ENCODE results near the gene FAM120AOS.

Gene FAM120AOS

GRCh38 chr9:93461821-93462220, 8.4 kb upstream of the FAM120AOS start:
- Mint-ChIP-seq H3K9me3 (no peaks in the 10 kb centered on the region), H3K27me3 (no peaks in the 10 kb centered on the region), H3K4me1 (peaks cover 89% of the 10 kb centered on the region), H3K27ac (no peak overlapping the region), H3K4me3 (no peak overlapping the region), H3K36me3 (peaks cover 54% of the 10 kb centered on the region)
- CTCF ChIA-PET, result no interaction called here
- no peak for DNase-seq

DNA sequence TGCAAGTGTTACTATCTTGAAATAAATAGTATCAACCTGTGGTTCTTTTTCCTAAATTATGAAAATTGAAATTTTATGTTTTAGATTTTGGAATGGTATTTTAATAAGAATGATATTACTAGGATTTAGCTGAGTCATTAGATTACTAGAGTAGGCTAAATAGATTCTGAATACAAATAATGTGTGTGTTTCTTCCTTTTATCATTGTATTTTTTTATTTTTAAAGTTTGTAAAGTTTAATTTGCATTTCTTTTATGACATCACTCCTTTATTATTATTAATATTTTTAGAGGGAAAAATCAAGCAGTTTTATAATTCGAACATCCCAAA, 8.0 kb upstream of the FAM120AOS start:
- H3K27ac Mint-ChIP-seq, result no peak overlapping the region
- no peak for DNase-seq
- CTCF ChIA-PET, result no interaction called here
- peaks cover 89% of the 10 kb centered on the region for H3K4me1 Mint-ChIP-seq
- no peaks in the 10 kb centered on the region for H3K27me3 Mint-ChIP-seq
- peaks cover 55% of the 10 kb centered on the region for H3K36me3 Mint-ChIP-seq
- no peak overlapping the region for H3K4me3 Mint-ChIP-seq
- no peaks in the 10 kb centered on the region for H3K9me3 Mint-ChIP-seq

DNA sequence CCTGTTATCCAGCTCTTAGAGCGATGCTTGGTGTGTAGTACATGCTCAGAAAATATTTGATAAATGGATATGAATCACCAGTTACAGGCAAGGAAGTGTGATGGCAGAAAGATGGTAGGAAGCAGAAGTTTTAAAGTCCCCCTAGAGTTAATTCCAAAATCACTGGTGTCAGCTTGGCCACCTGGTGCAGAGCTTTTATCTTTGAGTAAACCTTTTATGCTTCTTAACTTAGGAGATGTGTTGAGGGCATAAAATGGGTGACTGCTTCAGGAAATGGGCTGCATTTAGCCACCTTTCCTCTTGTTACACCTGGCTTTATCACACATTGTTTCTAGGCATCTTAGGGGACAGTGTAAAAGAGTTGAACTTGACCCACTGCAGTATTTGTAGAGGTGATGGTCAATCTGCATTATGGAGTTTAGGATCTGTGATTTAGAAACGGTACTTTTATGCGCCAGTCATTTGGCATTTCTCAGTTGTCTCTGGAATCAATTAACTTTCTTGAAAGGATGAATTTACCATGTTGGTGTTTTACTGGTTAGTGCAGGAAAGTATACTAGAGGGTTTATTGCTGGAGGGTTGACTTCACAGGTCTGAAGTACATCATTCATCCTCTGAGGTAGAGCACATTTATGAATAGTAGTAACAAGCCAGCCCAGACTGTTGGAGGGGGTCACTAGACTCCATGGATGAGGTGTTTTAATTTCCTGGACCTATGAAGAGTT, 7.5 kb upstream of the FAM120AOS start:
- Mint-ChIP-seq H3K27me3 (no peaks in the 10 kb centered on the region), H3K27ac (peak overlapping the region; percentile 0), H3K4me1 (peaks cover 89% of the 10 kb centered on the region), H3K36me3 (peaks cover 57% of the 10 kb centered on the region), H3K9me3 (no peaks in the 10 kb centered on the region), H3K4me3 (no peak overlapping the region)
- DNase-seq, result no peak
- CTCF ChIA-PET, result no interaction called here

- Mint-ChIP-seq H3K9me3 (no peaks in the 10 kb centered on the region), H3K27me3 (no peaks in the 10 kb centered on the region), H3K4me1 (peaks cover 86% of the 10 kb centered on the region), H3K36me3 (peaks cover 53% of the 10 kb centered on the region), H3K4me3 (no peak overlapping the region), H3K27ac (no peak overlapping the region)
- CTCF ChIA-PET, result no interaction called here
- no peak for DNase-seq
These were observed 6.1 kb upstream of the FAM120AOS start for GRCh38 chr9:93459432-93459847.

GRCh38 chr9:93458712-93459111, 5.3 kb upstream of the FAM120AOS start:
- H3K4me3 Mint-ChIP-seq, result no peak overlapping the region
- no peak for DNase-seq
- peaks cover 86% of the 10 kb centered on the region for H3K4me1 Mint-ChIP-seq
- H3K27ac Mint-ChIP-seq, result no peak overlapping the region
- CTCF ChIA-PET, result no interaction called here
- H3K27me3 Mint-ChIP-seq, result no peaks in the 10 kb centered on the region
- H3K9me3 Mint-ChIP-seq, result no peaks in the 10 kb centered on the region
- peaks cover 53% of the 10 kb centered on the region for H3K36me3 Mint-ChIP-seq

GRCh38 chr9:93457006-93457405, 3.6 kb upstream of the FAM120AOS start:
- H3K27me3 Mint-ChIP-seq, result no peaks in the 10 kb centered on the region
- CTCF ChIA-PET, result no interaction called here
- H3K9me3 Mint-ChIP-seq, result no peaks in the 10 kb centered on the region
- peaks cover 54% of the 10 kb centered on the region for H3K36me3 Mint-ChIP-seq
- H3K27ac Mint-ChIP-seq, result no peak overlapping the region
- no peak overlapping the region for H3K4me3 Mint-ChIP-seq
- DNase-seq, result no peak
- peaks cover 72% of the 10 kb centered on the region for H3K4me1 Mint-ChIP-seq

GRCh38 chr9:93456504-93456903, 3.1 kb upstream of the FAM120AOS start:
- Mint-ChIP-seq H3K4me3 (no peak overlapping the region), H3K27me3 (no peaks in the 10 kb centered on the region), H3K36me3 (peaks cover 55% of the 10 kb centered on the region), H3K9me3 (no peaks in the 10 kb centered on the region), H3K4me1 (peaks cover 69% of the 10 kb centered on the region), H3K27ac (peak overlapping the region; percentile 75)
- CTCF ChIA-PET, result no interaction called here
- no peak for DNase-seq

DNA sequence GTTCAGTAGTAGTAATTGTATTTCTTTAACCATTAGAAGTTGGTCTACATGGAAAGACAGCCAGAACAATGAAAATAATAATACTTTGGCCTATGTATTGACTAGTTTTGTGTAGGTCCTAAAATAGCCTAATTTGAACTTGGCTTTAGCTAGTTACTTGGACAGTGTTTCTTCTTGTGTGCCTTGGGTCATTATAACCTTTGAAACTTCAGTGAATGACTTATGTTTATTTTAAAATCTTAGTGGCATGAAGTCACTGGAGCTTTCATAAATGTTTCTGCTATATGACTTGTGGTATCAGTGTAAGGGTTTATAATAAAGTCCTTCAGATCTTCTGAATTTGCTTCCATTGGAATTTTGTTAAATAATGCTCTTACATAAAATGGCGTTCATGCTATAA, 2.6 kb upstream of the FAM120AOS start:
- CTCF ChIA-PET, result no interaction called here
- peak overlapping the region; percentile 75 for H3K27ac Mint-ChIP-seq
- H3K9me3 Mint-ChIP-seq, result no peaks in the 10 kb centered on the region
- no peak for DNase-seq
- peaks cover 67% of the 10 kb centered on the region for H3K4me1 Mint-ChIP-seq
- peaks cover 53% of the 10 kb centered on the region for H3K36me3 Mint-ChIP-seq
- no peaks in the 10 kb centered on the region for H3K27me3 Mint-ChIP-seq
- no peak overlapping the region for H3K4me3 Mint-ChIP-seq

- no peak for DNase-seq
- H3K36me3 Mint-ChIP-seq, result peaks cover 42% of the 10 kb centered on the region
- CTCF ChIA-PET, result interaction anchor here (1.7 to 2.5 kb wide), 2 partner anchors 12 to 114 kb away, joined by 12 to 18 read pairs; no protein-coding TSS in a partner anchor
- no peaks in the 10 kb centered on the region for H3K27me3 Mint-ChIP-seq
- H3K27ac Mint-ChIP-seq, result peak overlapping the region; percentile 94
- peak overlapping the region; percentile 94 for H3K4me3 Mint-ChIP-seq
- peaks cover 56% of the 10 kb centered on the region for H3K4me1 Mint-ChIP-seq
- no peaks in the 10 kb centered on the region for H3K9me3 Mint-ChIP-seq
These were observed 703 bp downstream of the FAM120AOS start for GRCh38 chr9:93452710-93453046.

GRCh38 chr9:93451849-93452709, 1.3 kb downstream of the FAM120AOS start:
- H3K36me3 Mint-ChIP-seq, result peaks cover 45% of the 10 kb centered on the region
- no peaks in the 10 kb centered on the region for H3K9me3 Mint-ChIP-seq
- H3K27me3 Mint-ChIP-seq, result no peaks in the 10 kb centered on the region
- peak overlapping the region; percentile 94 for H3K4me3 Mint-ChIP-seq
- H3K27ac Mint-ChIP-seq, result peak overlapping the region; percentile 94
- peak; percentile 64 for DNase-seq
- peaks cover 56% of the 10 kb centered on the region for H3K4me1 Mint-ChIP-seq
- CTCF ChIA-PET, result interaction anchor here (2.5 kb wide), 1 partner anchor 115 kb away, joined by 12 read pairs; no protein-coding TSS in a partner anchor

DNA sequence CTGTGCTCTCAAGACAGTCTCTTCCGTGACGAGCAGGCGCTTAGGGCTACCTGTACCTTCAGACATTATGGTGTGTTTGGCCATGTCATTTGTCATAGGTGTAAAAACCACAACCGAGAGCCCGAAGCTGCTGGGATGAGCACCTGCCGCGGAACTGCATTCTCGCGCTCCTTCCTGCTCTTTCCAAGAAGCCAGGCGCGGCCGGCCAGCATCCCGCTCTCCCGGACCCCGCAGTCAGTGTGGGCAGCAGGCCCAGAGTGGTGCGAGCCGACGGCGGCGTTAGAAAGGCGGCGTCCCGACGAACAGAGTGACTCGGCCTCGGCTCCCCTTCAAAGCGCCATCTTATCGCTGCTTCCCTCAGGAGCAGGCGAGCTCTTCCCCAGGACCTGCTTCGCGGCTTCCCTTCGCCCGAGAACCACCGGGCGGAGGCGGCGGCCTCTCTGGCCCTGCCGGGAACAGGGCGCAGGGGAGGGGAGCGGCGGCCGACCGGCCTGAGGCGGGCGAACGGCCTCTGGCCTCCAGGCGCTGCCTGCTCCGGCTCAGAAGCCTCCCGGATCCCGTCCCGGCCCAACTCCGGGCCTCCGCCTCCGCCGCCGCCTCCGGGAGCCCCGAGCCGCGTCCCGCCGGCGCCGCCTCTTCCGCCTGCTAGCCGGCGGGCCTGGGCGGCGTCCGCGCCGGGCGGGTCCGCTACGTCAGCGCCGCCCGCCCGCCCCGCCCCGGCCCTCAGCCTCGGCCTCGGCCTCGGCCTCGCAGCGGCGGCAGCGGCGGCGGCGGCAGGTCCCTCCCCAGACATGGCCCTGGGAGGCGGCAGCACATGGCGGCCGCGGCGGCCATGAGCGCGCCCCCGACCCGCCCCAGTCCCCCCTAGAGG, 2.2 kb downstream of the FAM120AOS start, which contains the start of gene FAM120A:
Gene FAM120A, plus strand, starts transcription at position 741 of the 871 bp plus-strand sequence. CDS start 231 bp downstream, outside the sequence.
- H3K27ac Mint-ChIP-seq, result peak within 1 kb of the TSS; percentile 94
- H3K4me1 Mint-ChIP-seq, result peaks cover 47% of the 10 kb centered on the region
- peak within 1 kb of the TSS; percentile 94 for H3K4me3 Mint-ChIP-seq
- H3K36me3 Mint-ChIP-seq, result peaks cover 49% of the 10 kb centered on the region
- H3K9me3 Mint-ChIP-seq, result no peaks in the 10 kb centered on the region
- CTCF ChIA-PET, result no interaction called here
- no peaks in the 10 kb centered on the region for H3K27me3 Mint-ChIP-seq
- peak; percentile 84 for DNase-seq

- H3K4me3 Mint-ChIP-seq, result no peak overlapping the region
- peaks cover 46% of the 10 kb centered on the region for H3K36me3 Mint-ChIP-seq
- CTCF ChIA-PET, result no interaction called here
These were observed 5.7 kb downstream of the FAM120AOS start for GRCh38 chr9:93447655-93448054.

DNA sequence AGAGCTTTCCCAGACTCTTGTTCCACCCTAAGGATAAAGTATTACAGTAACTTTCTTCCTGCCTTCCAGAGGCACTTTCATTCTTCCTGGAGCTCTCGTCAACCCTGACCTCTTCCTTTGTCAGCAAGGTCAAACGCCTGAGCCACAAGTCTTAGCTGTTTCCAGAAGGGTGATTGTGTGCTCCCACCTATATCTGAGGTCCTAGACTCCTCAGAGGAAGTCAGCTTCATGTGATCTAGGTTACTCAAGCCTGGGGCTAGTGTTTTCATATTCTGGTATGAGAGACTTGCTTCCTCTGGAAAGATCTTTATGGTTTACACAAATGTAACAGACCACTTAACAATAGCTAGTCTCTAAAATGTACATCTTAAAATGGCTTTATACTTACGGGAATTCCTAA, 7.3 kb downstream of the FAM120AOS start:
- no peak overlapping the region for H3K27ac Mint-ChIP-seq
- H3K27me3 Mint-ChIP-seq, result no peaks in the 10 kb centered on the region
- no peak for DNase-seq
- no peak overlapping the region for H3K4me3 Mint-ChIP-seq
- CTCF ChIA-PET, result no interaction called here
- H3K4me1 Mint-ChIP-seq, result peaks cover 26% of the 10 kb centered on the region
- H3K36me3 Mint-ChIP-seq, result peaks cover 43% of the 10 kb centered on the region
- H3K9me3 Mint-ChIP-seq, result no peaks in the 10 kb centered on the region

More at GRCh38 chr9:93447655-93448054, 5.7 kb downstream of the FAM120AOS start:
- no peaks in the 10 kb centered on the region for H3K27me3 Mint-ChIP-seq
- peaks cover 26% of the 10 kb centered on the region for H3K4me1 Mint-ChIP-seq
- peak overlapping the region; percentile 28 for H3K27ac Mint-ChIP-seq
- no peaks in the 10 kb centered on the region for H3K9me3 Mint-ChIP-seq
- DNase-seq, result no peak

DNA sequence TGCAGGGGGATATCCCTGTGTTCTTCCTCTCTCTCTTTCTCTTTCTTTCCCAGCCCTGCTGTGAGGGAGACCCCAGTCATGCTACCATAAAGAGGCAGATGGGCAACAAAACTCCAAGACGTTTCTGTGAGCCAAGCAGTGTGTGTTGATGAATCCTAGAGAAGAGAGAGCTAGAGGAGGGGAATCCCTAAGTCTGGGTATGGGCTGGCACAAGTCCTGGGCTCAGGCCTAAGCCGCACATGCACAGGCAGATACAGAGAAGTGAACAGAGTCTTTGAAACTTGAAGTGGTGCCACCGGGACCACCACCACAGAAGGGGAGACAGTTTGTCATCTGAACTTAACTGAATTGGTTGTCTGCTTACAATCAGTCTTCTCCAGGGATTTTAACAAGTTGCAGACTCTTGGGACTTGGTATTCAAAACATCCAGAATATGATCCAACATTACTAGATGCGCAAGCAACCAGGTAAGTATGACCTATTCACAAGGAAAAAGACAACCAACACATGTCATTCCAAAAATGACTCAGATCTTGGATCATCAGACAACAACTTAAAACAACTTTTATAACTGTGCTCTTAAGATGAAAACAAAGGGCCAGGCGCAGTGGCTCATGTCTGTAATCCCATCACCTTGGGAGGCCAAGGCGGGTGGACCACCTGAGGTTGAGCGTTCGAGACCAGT, 12.3 kb downstream of the FAM120AOS start:
- Mint-ChIP-seq H3K4me1 (no peaks in the 10 kb centered on the region), H3K27me3 (no peaks in the 10 kb centered on the region), H3K36me3 (peaks cover 11% of the 10 kb centered on the region), H3K9me3 (no peaks in the 10 kb centered on the region), H3K4me3 (no peak overlapping the region), H3K27ac (no peak overlapping the region)
- CTCF ChIA-PET, result no interaction called here
- DNase-seq, result no peak

Data from activated naive CD4-positive, alpha-beta T cell treated with anti-CD3 and anti-CD28 coated beads, Interleukin-2, amount 10 ng/mL, durations not matched to agents 7 days and 5 days (primary cell).